KMS-11 (cell line): Measurements from ENCODE around the gene DLGAP1.
A peak's percentile ranks its signal among the peaks of the same experiment; 100 is the strongest.

Source experiments
- H2AFZ ChIP-seq: fragments of 200-600 bp; sonication (generic); 2 replicates; pipeline ENCODE4 v1.6.1; 2016; ENCODE audit warnings: antibody characterized with exemption, mixed run types, low read depth
- H3K27ac ChIP-seq: fragments of 200-600 bp; sonication (generic); 2 replicates; pipeline ENCODE4 v1.6.1; 2016; ENCODE audit warnings: mild to moderate bottlenecking, mixed run types
- H3K27me3 ChIP-seq: fragments of 200-600 bp; sonication (generic); 2 replicates; pipeline ENCODE4 v1.6.1; 2017; ENCODE audit warnings: mild to moderate bottlenecking, low read depth, mixed run types, moderate library complexity; ENCODE audit not compliant: insufficient read depth
- H3K36me3 ChIP-seq: fragments of 200-600 bp; sonication (generic); 2 replicates; pipeline ENCODE4 v1.6.1; 2017; ENCODE audit warnings: mild to moderate bottlenecking, mixed run types; ENCODE audit not compliant: insufficient read depth
- H3K4me1 ChIP-seq: fragments of 200-600 bp; sonication (generic); 2 replicates; pipeline ENCODE4 v1.6.1; 2016; ENCODE audit warnings: mild to moderate bottlenecking, low read depth, mixed run types; ENCODE audit not compliant: poor library complexity, severe bottlenecking
- H3K4me2 ChIP-seq: fragments of 200-600 bp; sonication (generic); 2 replicates; pipeline ENCODE4 v1.7.0; 2016; ENCODE audit warnings: mild to moderate bottlenecking, mixed run types
- H3K4me3 ChIP-seq: fragments of 200-600 bp; sonication (generic); IDR thresholded peaks from 2 replicates; pipeline ENCODE4 v1.6.1; 2017; ENCODE audit warnings: low read depth, low read length, mixed read lengths; ENCODE audit not compliant: insufficient read depth
- H3K79me2 ChIP-seq: fragments of 200-600 bp; sonication (generic); 2 replicates; pipeline ENCODE4 v1.6.1; 2016; ENCODE audit warnings: low read depth, mixed run types; ENCODE audit not compliant: insufficient read depth
- H3K9ac ChIP-seq: fragments of 200-600 bp; sonication (generic); 2 replicates; pipeline ENCODE4 v1.6.1; 2016; ENCODE audit warnings: mild to moderate bottlenecking, mixed run types
- H4K20me1 ChIP-seq: fragments of 200-600 bp; sonication (generic); 2 replicates; pipeline ENCODE4 v1.6.1; 2016; ENCODE audit warnings: mild to moderate bottlenecking, mixed run types; ENCODE audit not compliant: insufficient read depth
- TF ChIP-seq, protein P1 (sequence below): fragments of 200-600 bp; sonication (generic); conservative IDR thresholded peaks from 2 replicates; pipeline ENCODE4 v1.6.1; 2017; ENCODE audit warnings: low read depth, mild to moderate bottlenecking, antibody characterized with exemption, low read length, moderate library complexity, mixed read lengths

Gene DLGAP1

DNA sequence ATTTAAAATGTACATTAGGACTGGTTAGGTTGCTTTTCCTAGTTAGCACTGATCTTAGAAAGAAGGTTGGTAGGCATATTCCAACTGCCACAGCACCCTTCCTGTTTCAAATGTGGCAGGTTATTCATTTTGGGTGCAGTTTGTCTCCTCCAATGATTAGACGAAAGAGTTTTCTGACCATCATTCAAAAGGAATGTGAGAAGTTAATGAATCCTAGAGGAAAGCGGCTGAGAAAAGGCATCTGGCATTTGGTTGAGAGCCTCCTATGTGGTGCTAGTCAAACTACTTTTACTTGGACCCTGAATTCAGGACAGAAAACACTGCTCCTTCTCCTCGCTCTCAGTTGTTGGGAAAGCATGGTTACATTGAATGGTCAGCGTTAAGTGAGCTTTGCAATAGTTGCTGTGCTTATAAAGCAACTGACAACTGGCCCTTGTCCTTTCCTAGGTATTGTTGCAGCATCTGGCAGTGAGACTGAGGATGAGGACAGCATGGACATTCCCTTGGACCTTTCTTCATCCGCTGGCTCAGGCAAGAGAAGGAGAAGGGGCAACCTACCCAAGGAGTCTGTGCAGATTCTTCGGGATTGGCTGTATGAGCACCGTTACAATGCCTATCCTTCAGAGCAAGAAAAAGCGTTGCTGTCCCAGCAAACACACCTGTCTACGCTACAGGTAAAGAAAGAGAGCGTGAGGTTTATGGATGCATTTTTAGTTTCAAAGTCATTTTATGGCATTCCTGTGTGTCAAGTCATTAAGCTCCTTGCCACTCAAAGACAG, 999.0 kb downstream of the DLGAP1 start:
- H4K20me1 ChIP-seq = no peaks in the 10 kb centered on the region
- H3K36me3 ChIP-seq = no peaks in the 10 kb centered on the region
- H3K9ac ChIP-seq = no peak overlapping the region
- no peak overlapping the region for H3K27ac ChIP-seq
- TF ChIP-seq, protein P1, sequence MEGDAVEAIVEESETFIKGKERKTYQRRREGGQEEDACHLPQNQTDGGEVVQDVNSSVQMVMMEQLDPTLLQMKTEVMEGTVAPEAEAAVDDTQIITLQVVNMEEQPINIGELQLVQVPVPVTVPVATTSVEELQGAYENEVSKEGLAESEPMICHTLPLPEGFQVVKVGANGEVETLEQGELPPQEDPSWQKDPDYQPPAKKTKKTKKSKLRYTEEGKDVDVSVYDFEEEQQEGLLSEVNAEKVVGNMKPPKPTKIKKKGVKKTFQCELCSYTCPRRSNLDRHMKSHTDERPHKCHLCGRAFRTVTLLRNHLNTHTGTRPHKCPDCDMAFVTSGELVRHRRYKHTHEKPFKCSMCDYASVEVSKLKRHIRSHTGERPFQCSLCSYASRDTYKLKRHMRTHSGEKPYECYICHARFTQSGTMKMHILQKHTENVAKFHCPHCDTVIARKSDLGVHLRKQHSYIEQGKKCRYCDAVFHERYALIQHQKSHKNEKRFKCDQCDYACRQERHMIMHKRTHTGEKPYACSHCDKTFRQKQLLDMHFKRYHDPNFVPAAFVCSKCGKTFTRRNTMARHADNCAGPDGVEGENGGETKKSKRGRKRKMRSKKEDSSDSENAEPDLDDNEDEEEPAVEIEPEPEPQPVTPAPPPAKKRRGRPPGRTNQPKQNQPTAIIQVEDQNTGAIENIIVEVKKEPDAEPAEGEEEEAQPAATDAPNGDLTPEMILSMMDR = no peak
- no peak overlapping the region for H3K4me3 ChIP-seq
- H2AFZ ChIP-seq = no peak overlapping the region
- H3K79me2 ChIP-seq = peaks cover 36% of the 10 kb centered on the region; the same call in 1 of the 2 replicates
- peaks cover 31% of the 10 kb centered on the region for H3K4me1 ChIP-seq
- H3K4me2 ChIP-seq = no peak overlapping the region
- no peaks in the 10 kb centered on the region for H3K27me3 ChIP-seq

DNA sequence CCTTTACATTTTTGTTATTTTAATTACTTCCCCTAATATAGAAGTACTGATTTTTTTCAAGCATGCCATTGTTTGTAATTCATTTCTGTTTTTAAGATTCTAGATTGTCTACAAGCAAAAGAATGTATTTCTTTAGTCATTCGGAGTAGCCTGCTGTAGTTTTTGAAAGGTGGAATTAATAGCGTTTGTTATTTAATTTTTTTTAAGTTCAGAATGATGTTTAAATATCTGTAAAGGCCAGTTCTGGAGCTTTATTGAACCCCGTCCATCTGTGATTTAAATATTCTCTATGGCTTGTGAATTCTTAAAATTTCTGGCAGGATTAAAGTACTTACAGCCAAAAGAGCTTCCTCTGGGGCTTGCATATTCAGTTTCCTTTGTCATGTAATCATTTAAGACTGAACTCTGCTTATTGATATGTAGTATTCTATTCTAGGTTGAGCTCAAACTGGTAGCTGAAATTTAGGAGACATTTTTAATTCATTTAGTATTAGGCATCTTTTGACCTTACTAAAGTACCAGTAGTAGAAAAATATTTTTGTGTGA, 999.9 kb downstream of the DLGAP1 start:
- Histone ChIP-seq H3K4me2 (peak overlapping the region; percentile 61), H3K4me1 (peaks cover 31% of the 10 kb centered on the region), H3K36me3 (no peaks in the 10 kb centered on the region), H3K4me3 (no peak overlapping the region), H4K20me1 (no peaks in the 10 kb centered on the region), H3K9ac (no peak overlapping the region), H3K27me3 (no peaks in the 10 kb centered on the region), H3K79me2 (peaks cover 36% of the 10 kb centered on the region; the same call in 1 of the 2 replicates), H3K27ac (no peak overlapping the region), H2AFZ (no peak overlapping the region)
- TF ChIP-seq, protein P1 = peak; percentile 51

DNA sequence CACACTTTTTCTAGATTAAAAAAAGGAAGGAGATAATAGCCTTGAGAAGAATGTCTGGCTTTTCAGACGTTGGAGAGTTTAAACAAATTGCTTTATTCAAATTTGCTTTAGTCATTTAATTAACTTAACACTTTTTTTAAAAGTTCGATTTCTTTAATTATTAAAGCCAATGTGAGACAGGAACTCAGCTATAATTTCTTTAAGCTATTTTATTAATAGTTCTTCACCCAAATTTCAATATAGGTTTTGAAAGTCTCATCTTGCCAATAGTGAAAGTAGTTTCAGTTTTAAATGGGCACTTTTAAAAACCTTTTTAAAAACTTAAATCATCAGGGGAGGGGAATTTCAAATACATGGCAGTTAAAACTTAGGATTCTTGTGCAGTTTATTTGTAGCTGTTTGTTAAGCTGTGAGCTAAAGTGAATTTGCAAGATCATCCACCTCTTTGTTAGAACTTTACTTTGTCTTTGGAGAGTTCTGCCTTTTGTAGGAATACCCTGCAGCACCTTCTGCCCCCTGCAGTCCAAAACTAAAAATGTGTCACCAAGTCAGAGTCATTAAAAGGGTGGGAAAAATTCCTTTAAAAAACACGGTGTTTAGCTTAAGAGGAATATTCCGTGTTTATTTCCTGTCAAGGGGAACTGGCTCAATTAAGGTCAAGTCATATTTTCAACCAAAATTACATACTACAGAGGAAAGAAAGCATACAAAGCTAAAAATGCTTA, 1000.6 kb downstream of the DLGAP1 start:
- no peak overlapping the region for H2AFZ ChIP-seq
- H3K4me1 ChIP-seq = peaks cover 31% of the 10 kb centered on the region
- H3K27ac ChIP-seq = peak overlapping the region; percentile 13; the same call in 1 of the 2 replicates
- TF ChIP-seq, protein P1 = peak; percentile 80
- H3K4me2 ChIP-seq = peak overlapping the region; percentile 61
- H3K79me2 ChIP-seq = peaks cover 36% of the 10 kb centered on the region; the same call in 1 of the 2 replicates
- no peak overlapping the region for H3K4me3 ChIP-seq
- H4K20me1 ChIP-seq = no peaks in the 10 kb centered on the region
- no peaks in the 10 kb centered on the region for H3K36me3 ChIP-seq
- no peaks in the 10 kb centered on the region for H3K27me3 ChIP-seq
- H3K9ac ChIP-seq = no peak overlapping the region

DNA sequence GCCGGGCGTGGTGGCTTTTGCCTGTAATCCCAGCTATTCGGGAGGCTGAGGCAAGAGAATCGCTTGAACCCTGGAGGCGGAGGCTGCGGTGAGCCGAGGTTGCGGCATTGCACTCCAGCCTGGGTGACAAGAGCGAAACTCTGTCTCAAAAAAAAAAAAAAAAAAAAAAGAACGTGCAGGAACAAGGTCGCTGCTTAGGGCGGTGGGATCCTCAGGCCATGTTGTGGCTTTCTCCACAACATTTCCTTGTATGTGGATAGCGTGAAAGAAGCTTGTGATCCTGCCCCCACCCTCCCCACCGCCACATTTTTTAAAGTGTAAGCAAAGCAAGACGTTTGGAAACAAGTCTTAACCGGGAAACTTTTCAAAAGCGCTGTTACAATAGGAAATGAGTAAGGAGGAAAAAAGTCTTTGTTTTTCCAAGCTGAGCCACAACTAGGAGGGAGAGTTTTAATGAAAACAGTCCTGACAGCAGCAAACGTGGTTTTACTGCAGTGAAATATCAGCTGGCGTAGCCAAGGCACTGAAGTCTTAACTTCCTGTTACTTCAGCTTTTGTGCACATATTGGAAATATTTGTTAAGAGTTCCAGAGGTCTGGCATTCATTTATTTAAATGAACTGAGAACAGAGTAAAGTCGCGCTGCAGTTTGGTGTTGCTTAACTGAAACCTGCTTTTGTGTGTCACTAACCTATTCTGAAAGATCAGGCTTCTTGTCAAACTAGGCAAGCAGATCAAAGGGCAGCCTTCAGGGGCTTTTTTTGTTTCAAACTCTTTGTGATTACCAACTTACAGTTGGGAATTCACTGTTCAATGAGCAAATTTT, 1001.4 kb downstream of the DLGAP1 start:
- peaks cover 36% of the 10 kb centered on the region; the same call in 1 of the 2 replicates for H3K79me2 ChIP-seq
- no peaks in the 10 kb centered on the region for H4K20me1 ChIP-seq
- no peak overlapping the region for H2AFZ ChIP-seq
- H3K27me3 ChIP-seq = no peaks in the 10 kb centered on the region
- peak overlapping the region; percentile 13; the same call in 1 of the 2 replicates for H3K27ac ChIP-seq
- peaks cover 29% of the 10 kb centered on the region for H3K4me1 ChIP-seq
- no peak overlapping the region for H3K9ac ChIP-seq
- TF ChIP-seq, protein P1 = no peak
- H3K4me3 ChIP-seq = no peak overlapping the region
- peak overlapping the region; percentile 61 for H3K4me2 ChIP-seq
- no peaks in the 10 kb centered on the region for H3K36me3 ChIP-seq
